HUES6 (cell line): ENCODE measurements around the gene TMEM131L.
"Not testable (repeated sequence)": the region's sequence is repeated elsewhere in the genome, so short reads cannot be mapped to it uniquely, and the experiment has no call there.

ENCODE experiments used
- H3K27ac ChIP-seq: 2 replicates; pipeline ENCODE4 v1.7.0; 2013; ENCODE audit warnings: low read depth, mild to moderate bottlenecking, low read length, inconsistent platforms
- H3K27me3 ChIP-seq: 2 replicates; pipeline ENCODE4 v1.6.1; 2013; ENCODE audit warnings: low read length; ENCODE audit not compliant: control insufficient read depth, insufficient read depth
- H3K36me3 ChIP-seq: 2 replicates; pipeline ENCODE4 v1.6.1; 2013; ENCODE audit warnings: low read length; ENCODE audit not compliant: control insufficient read depth, insufficient read depth
- H3K4me1 ChIP-seq: 2 replicates; pipeline ENCODE4 v1.6.1; 2013; ENCODE audit warnings: low read length; ENCODE audit not compliant: control insufficient read depth, insufficient read depth
- H3K4me3 ChIP-seq: 2 replicates; pipeline ENCODE4 v1.5.1; 2013; ENCODE audit warnings: low read depth, low read length
- H3K9ac ChIP-seq: one replicate; pipeline ENCODE4 v1.6.1; 2013; ENCODE audit warnings: mild to moderate bottlenecking, low read length
- H3K9me3 ChIP-seq: 2 replicates; pipeline ENCODE4 v1.6.1; 2013; ENCODE audit warnings: low read depth, low read length; ENCODE audit not compliant: control insufficient read depth, insufficient read depth

The TMEM131L gene

GRCh38 chr4:153466949-153467896 is 1.1 kb downstream of the TMEM131L start:
- Histone ChIP-seq H3K4me3 (peak overlapping the region; percentile 77), H3K9ac (peak overlapping the region; percentile 78), H3K9me3 (no peaks in the 10 kb centered on the region), H3K4me1 (peaks cover 14% of the 10 kb centered on the region), H3K27me3 (peaks cover 11% of the 10 kb centered on the region; the same call in 1 of the 2 replicates), H3K36me3 (peaks cover 3% of the 10 kb centered on the region; the same call in 1 of the 2 replicates), H3K27ac (peak overlapping the region; percentile 13)

- peaks cover 3% of the 10 kb centered on the region; the same call in 1 of the 2 replicates for H3K36me3 ChIP-seq
- H3K4me1 ChIP-seq = peaks cover 14% of the 10 kb centered on the region
- H3K27me3 ChIP-seq = peaks cover 11% of the 10 kb centered on the region; the same call in 1 of the 2 replicates
- H3K9ac ChIP-seq = no peak overlapping the region
- H3K27ac ChIP-seq = no peak overlapping the region
- H3K9me3 ChIP-seq = no peaks in the 10 kb centered on the region
- peak overlapping the region; percentile 77 for H3K4me3 ChIP-seq
Observed at GRCh38 chr4:153467897-153468262, 1.7 kb downstream of the TMEM131L start.

- H3K27me3 ChIP-seq = peaks cover 11% of the 10 kb centered on the region; the same call in 1 of the 2 replicates
- H3K9me3 ChIP-seq = no peaks in the 10 kb centered on the region
- H3K27ac ChIP-seq = no peak overlapping the region
- no peak overlapping the region for H3K4me3 ChIP-seq
- peaks cover 3% of the 10 kb centered on the region; the same call in 1 of the 2 replicates for H3K36me3 ChIP-seq
- H3K9ac ChIP-seq = no peak overlapping the region
- H3K4me1 ChIP-seq = peaks cover 14% of the 10 kb centered on the region
Observed at GRCh38 chr4:153468587-153468986, 2.4 kb downstream of the TMEM131L start.

GRCh38 chr4:153469031-153469430 is 2.9 kb downstream of the TMEM131L start:
- H3K4me1 ChIP-seq = peaks cover 14% of the 10 kb centered on the region
- no peak overlapping the region for H3K9ac ChIP-seq
- no peak overlapping the region for H3K4me3 ChIP-seq
- H3K27ac ChIP-seq = no peak overlapping the region
- peaks cover 11% of the 10 kb centered on the region; the same call in 1 of the 2 replicates for H3K27me3 ChIP-seq
- H3K36me3 ChIP-seq = peaks cover 6% of the 10 kb centered on the region; the same call in 1 of the 2 replicates
- no peaks in the 10 kb centered on the region for H3K9me3 ChIP-seq

- not testable (repeated sequence) for H3K27ac ChIP-seq, H3K9ac ChIP-seq, H3K27me3 ChIP-seq, H3K9me3 ChIP-seq, H3K4me1 ChIP-seq, H3K4me3 ChIP-seq
- H3K36me3 ChIP-seq = peaks cover 21% of the 10 kb centered on the region; the same call in 1 of the 2 replicates
Observed at GRCh38 chr4:153471071-153471697, 5.0 kb downstream of the TMEM131L start.

- peaks cover 7% of the 10 kb centered on the region; the same call in 1 of the 2 replicates for H3K4me1 ChIP-seq
- H3K9me3 ChIP-seq = no peaks in the 10 kb centered on the region
- no peak overlapping the region for H3K9ac ChIP-seq
- H3K27ac ChIP-seq = no peak overlapping the region
- H3K36me3 ChIP-seq = peaks cover 21% of the 10 kb centered on the region; the same call in 1 of the 2 replicates
- H3K27me3 ChIP-seq = no peaks in the 10 kb centered on the region
- no peak overlapping the region for H3K4me3 ChIP-seq
Observed at GRCh38 chr4:153471698-153472093, 5.5 kb downstream of the TMEM131L start.

GRCh38 chr4:153472122-153473037 is 6.2 kb downstream of the TMEM131L start:
- Histone ChIP-seq H3K9me3 (no peaks in the 10 kb centered on the region), H3K27me3 (no peaks in the 10 kb centered on the region), H3K4me3 (no peak overlapping the region), H3K9ac (no peak overlapping the region), H3K4me1 (peaks cover 7% of the 10 kb centered on the region; the same call in 1 of the 2 replicates), H3K36me3 (peaks cover 21% of the 10 kb centered on the region; the same call in 1 of the 2 replicates), H3K27ac (no peak overlapping the region)

- Histone ChIP-seq H3K9me3 (no peaks in the 10 kb centered on the region), H3K4me1 (peaks cover 8% of the 10 kb centered on the region; the same call in 1 of the 2 replicates), H3K9ac (no peak overlapping the region), H3K27ac (no peak overlapping the region), H3K4me3 (no peak overlapping the region), H3K36me3 (peaks cover 21% of the 10 kb centered on the region; the same call in 1 of the 2 replicates), H3K27me3 (no peaks in the 10 kb centered on the region)
Observed at GRCh38 chr4:153474251-153474650, 8.1 kb downstream of the TMEM131L start.

GRCh38 chr4:153476829-153477574 is 10.8 kb downstream of the TMEM131L start:
- peaks cover 10% of the 10 kb centered on the region; the same call in 1 of the 2 replicates for H3K4me1 ChIP-seq
- no peaks in the 10 kb centered on the region for H3K27me3 ChIP-seq
- H3K9ac ChIP-seq = no peak overlapping the region
- H3K4me3 ChIP-seq = no peak overlapping the region
- peaks cover 21% of the 10 kb centered on the region; the same call in 1 of the 2 replicates for H3K36me3 ChIP-seq
- no peaks in the 10 kb centered on the region for H3K9me3 ChIP-seq
- H3K27ac ChIP-seq = no peak overlapping the region

- Histone ChIP-seq H3K27me3 (no peaks in the 10 kb centered on the region), H3K27ac (no peak overlapping the region), H3K4me1 (peaks cover 10% of the 10 kb centered on the region; the same call in 1 of the 2 replicates), H3K9ac (no peak overlapping the region), H3K4me3 (no peak overlapping the region), H3K36me3 (peaks cover 17% of the 10 kb centered on the region; the same call in 1 of the 2 replicates), H3K9me3 (no peaks in the 10 kb centered on the region)
Observed at GRCh38 chr4:153479101-153479500, 12.9 kb downstream of the TMEM131L start.
